ENCODE measurements around the gene GDF2. TPM values are rescaled to one million over a fixed set of nuclear protein-coding genes. Genes with fewer than 3 reads are reported as not detected.

GDF2 gene
- total and polyA plus RNA-seq, 10 of the 15 experiments (the other 5 are each of a cell fraction or from before 2014, with no cell fraction given): not detected

- H3K27ac ChIP-seq (ENCODE audit: control insufficient read depth, insufficient read depth): no peak overlapping the region
- WGBS (ENCODE audit: insufficient coverage, insufficient replicate concordance, low lambda C conversion rate, missing lambda C conversion rate): 19% methylated on average over 6 of the region's 6 CpGs
- SMC1A ChIA-PET (ENCODE audit: uncharacterized antibody, unreplicated experiment): no interaction called here
- RAD21 ChIA-PET (ENCODE audit: unreplicated experiment): no interaction called here
- ATAC-seq (no peak), FAIRE-seq (no peak), DNase-seq (ENCODE audit: low read depth, low spot score) (no peak)
- no peaks in the 10 kb centered on the region for H4K20me1 ChIP-seq (ENCODE audit: control insufficient read depth, insufficient read depth)
- no peaks in the 10 kb centered on the region for H3K9me3 ChIP-seq (replicated peaks; ENCODE audit: control insufficient read depth, insufficient read depth, low read length)
- no peaks in the 10 kb centered on the region for H3K79me2 ChIP-seq (ENCODE audit: control insufficient read depth, insufficient read depth, low read length)
- BruUV-seq (replicated peaks): no TSS peak
- H3K9ac ChIP-seq (ENCODE audit: control insufficient read depth, insufficient read depth, low read length): no peak overlapping the region
- H2AFZ ChIP-seq (ENCODE audit: control insufficient read depth, low read depth, low read length): no peak overlapping the region
- H3K27me3 ChIP-seq (replicated peaks in 1 of 2; ENCODE audit: control insufficient read depth in 2 of 2, insufficient read depth in 2 of 2, low read length in 1 of 2): no peaks in the 10 kb centered on the region; a peak in 1 of 4 replicates
- H3K36me3 ChIP-seq (ENCODE audit: control insufficient read depth in 2 of 2, insufficient read depth in 2 of 2, low read length in 1 of 2): no peaks in the 10 kb centered on the region
- CTCF ChIA-PET: interaction anchor here (1.4 kb wide), 1 partner anchor 234 kb away, joined by 4 read pairs; no protein-coding TSS in a partner anchor
- no peak overlapping the region for H3K4me2 ChIP-seq (ENCODE audit: control insufficient read depth, insufficient read depth)
- no peaks in the 10 kb centered on the region for H3K4me1 ChIP-seq (ENCODE audit: control insufficient read depth, insufficient read depth, low read length)
- intact Hi-C loops (cut with micrococcal nuclease; ENCODE audit: unreplicated experiment) (no loop called here), in situ Hi-C loops (cut with MboI) (no loop called here)
- TF ChIP-seq IRF4 (IDR thresholded peaks at IDR 0.05; ENCODE audit: low read depth, low read length) (no peak), E2F8 (IDR thresholded peaks at IDR 0.05; ENCODE audit: low read depth, partially characterized antibody) (no peak), POLR2AphosphoS5 (IDR thresholded peaks at IDR 0.05; ENCODE audit: low read length) (no peak), TCF7 (IDR thresholded peaks at IDR 0.05; ENCODE audit: borderline replicate concordance) (no peak), FOXM1 (IDR thresholded peaks at IDR 0.05; ENCODE audit: low read depth, low read length) (no peak), BHLHE40 (IDR thresholded peaks at IDR 0.05; ENCODE audit: borderline replicate concordance in 1 of 2, low read depth in 2 of 2, low read length in 1 of 2) (no peak), NKRF (conservative IDR thresholded peaks at IDR 0.05) (no peak), NBN (IDR thresholded peaks at IDR 0.05) (no peak), BCL11A (IDR thresholded peaks at IDR 0.05; ENCODE audit: low read depth, low read length) (no peak), ZZZ3 (IDR thresholded peaks at IDR 0.05; ENCODE audit: control insufficient read depth, insufficient read length, low read depth) (no peak), ETV6 (conservative IDR thresholded peaks at IDR 0.05 in 1 of 2, IDR thresholded peaks at IDR 0.05 in 1 of 2; ENCODE audit: borderline replicate concordance in 1 of 2, low read depth in 1 of 2) (no peak), FOS (IDR thresholded peaks at IDR 0.05; ENCODE audit: borderline replicate concordance, extremely low read depth, insufficient read length) (no peak), HDAC2 (IDR thresholded peaks at IDR 0.05) (no peak), NFYA (IDR thresholded peaks at IDR 0.05; ENCODE audit: borderline replicate concordance, low read depth, low read length) (no peak), POU2F2 (IDR thresholded peaks at IDR 0.05; ENCODE audit: borderline replicate concordance, low read depth, low read length) (no peak)
- POLR2A ChIA-PET: no interaction called here
- H3K4me3 ChIP-seq: no peak overlapping the region
Observed at GRCh38 chr10:47282005-47282656, 40.1 kb upstream of the GDF2 start.

Data from GM12878 (cell line).